Adipocyte (in vitro differentiated cells): ENCODE results near the gene EVA1C.
"Not testable (repeated sequence)": the region's sequence is repeated elsewhere in the genome, so short reads cannot be mapped to it uniquely, and the experiment has no call there.

Experiments used
- DNase-seq: peaks from one replicate; pipeline ENCODE4 v3.0.0-alpha.2; 2015; ENCODE audit warnings: low read depth
- H3K27me3 ChIP-seq: replicated peaks from 2 replicates; pipeline ENCODE4 v1.7.0; 2013; ENCODE audit warnings: mild to moderate bottlenecking, low read length, moderate library complexity; ENCODE audit not compliant: control insufficient read depth, insufficient read depth
- H3K36me3 ChIP-seq: 2 replicates; pipeline ENCODE4 v1.7.0; 2013; ENCODE audit warnings: low read length, mild to moderate bottlenecking, moderate library complexity; ENCODE audit not compliant: control insufficient read depth, insufficient read depth, severe bottlenecking
- H3K4me1 ChIP-seq: 2 replicates; pipeline ENCODE4 v1.7.0; 2013; ENCODE audit warnings: mild to moderate bottlenecking, low read length, moderate library complexity; ENCODE audit not compliant: control insufficient read depth, insufficient read depth
- H3K4me3 ChIP-seq: 2 replicates; pipeline ENCODE4 v1.7.0; 2013; ENCODE audit warnings: mild to moderate bottlenecking, low read length, moderate library complexity
- H3K9ac ChIP-seq: 2 replicates; pipeline ENCODE4 v1.7.0; 2013; ENCODE audit warnings: mild to moderate bottlenecking, low read length, moderate library complexity
- H3K9me3 ChIP-seq: 2 replicates; pipeline ENCODE4 v1.7.0; 2013; ENCODE audit warnings: mild to moderate bottlenecking, low read length, moderate library complexity; ENCODE audit not compliant: control insufficient read depth

The EVA1C gene

GRCh38 chr21:32452191-32452590 lies 39.7 kb downstream of the EVA1C start:
- peaks cover 38% of the 10 kb centered on the region for H3K4me1 ChIP-seq
- not testable (repeated sequence) for H3K9me3 ChIP-seq

GRCh38 chr21:32452641-32453040 lies 40.1 kb downstream of the EVA1C start:
- no peaks in the 10 kb centered on the region for H3K27me3 ChIP-seq
- no peaks in the 10 kb centered on the region for H3K36me3 ChIP-seq
- no peak for DNase-seq
- H3K4me1 ChIP-seq: peaks cover 42% of the 10 kb centered on the region
- no peaks in the 10 kb centered on the region for H3K9me3 ChIP-seq
- H3K9ac ChIP-seq: no peak overlapping the region
- no peak overlapping the region for H3K4me3 ChIP-seq

More at GRCh38 chr21:32452191-32452590, 39.7 kb downstream of the EVA1C start:
- DNase-seq, H3K36me3 ChIP-seq, H3K4me3 ChIP-seq, H3K27me3 ChIP-seq: not testable (repeated sequence)
- H3K9ac ChIP-seq: peak overlapping the region; percentile 69

- Histone ChIP-seq H3K27me3 (no peaks in the 10 kb centered on the region), H3K4me3 (no peak overlapping the region), H3K9ac (no peak overlapping the region), H3K9me3 (no peaks in the 10 kb centered on the region), H3K4me1 (peaks cover 45% of the 10 kb centered on the region), H3K36me3 (peaks cover 6% of the 10 kb centered on the region)
- DNase-seq: no peak
These were observed 43.0 kb downstream of the EVA1C start for GRCh38 chr21:32455548-32455947.

DNA sequence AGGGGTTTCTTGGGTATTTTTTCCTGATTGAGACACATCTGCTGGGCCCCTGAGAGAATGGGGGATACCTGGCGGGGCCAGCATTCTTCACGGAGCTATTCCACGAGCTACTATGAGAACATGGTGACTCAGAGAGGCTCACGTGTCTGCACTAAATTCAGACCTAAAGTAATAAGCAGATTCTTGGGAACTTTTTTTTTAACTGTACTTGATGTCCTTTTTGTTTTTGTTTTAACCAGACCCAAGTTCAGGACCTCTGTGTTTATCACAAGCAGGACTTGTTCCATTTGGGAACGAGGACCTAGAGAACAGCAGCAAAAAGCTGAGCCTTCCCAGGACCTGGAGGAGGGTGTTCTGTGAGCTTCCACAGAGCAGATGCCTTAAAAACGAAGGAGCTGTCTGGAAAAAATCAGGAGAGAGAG lies 44.0 kb downstream of the EVA1C start:
- Histone ChIP-seq H3K9me3 (no peaks in the 10 kb centered on the region), H3K9ac (peak overlapping the region; percentile 65), H3K4me3 (peak overlapping the region; percentile 29), H3K36me3 (peaks cover 13% of the 10 kb centered on the region), H3K27me3 (no peaks in the 10 kb centered on the region), H3K4me1 (peaks cover 35% of the 10 kb centered on the region)
- peak; percentile 60 for DNase-seq

GRCh38 chr21:32457360-32457840 lies 44.9 kb downstream of the EVA1C start:
- no peaks in the 10 kb centered on the region for H3K9me3 ChIP-seq
- no peak overlapping the region for H3K4me3 ChIP-seq
- H3K4me1 ChIP-seq: peaks cover 28% of the 10 kb centered on the region
- peak overlapping the region; percentile 65 for H3K9ac ChIP-seq
- no peaks in the 10 kb centered on the region for H3K27me3 ChIP-seq
- H3K36me3 ChIP-seq: peaks cover 13% of the 10 kb centered on the region
- no peak for DNase-seq

GRCh38 chr21:32457962-32458361 lies 45.5 kb downstream of the EVA1C start:
- H3K27me3 ChIP-seq: no peaks in the 10 kb centered on the region
- peaks cover 28% of the 10 kb centered on the region for H3K4me1 ChIP-seq
- no peak overlapping the region for H3K4me3 ChIP-seq
- H3K9me3 ChIP-seq: no peaks in the 10 kb centered on the region
- peak overlapping the region; percentile 65 for H3K9ac ChIP-seq
- DNase-seq: no peak
- H3K36me3 ChIP-seq: peaks cover 13% of the 10 kb centered on the region

DNA sequence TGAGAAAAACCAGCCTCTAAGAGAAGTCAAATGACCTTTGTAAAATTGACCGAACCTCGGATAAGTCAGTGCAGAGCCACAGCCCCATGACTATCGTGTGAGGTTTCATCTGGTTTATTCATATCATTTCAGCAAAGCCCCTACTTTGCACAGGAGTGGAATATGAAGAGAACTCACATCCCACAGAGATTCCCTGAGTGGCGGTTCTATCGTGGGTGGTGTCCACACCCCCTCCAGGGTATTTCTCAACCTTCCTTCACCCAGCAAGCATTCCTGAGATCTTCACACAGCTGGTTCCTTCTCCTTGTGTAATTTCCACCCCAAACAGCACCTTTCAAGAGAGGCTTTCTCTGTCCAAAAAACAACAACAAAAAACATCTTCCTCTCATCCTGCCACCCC lies 47.5 kb downstream of the EVA1C start:
- H3K36me3 ChIP-seq: peaks cover 13% of the 10 kb centered on the region
- no peaks in the 10 kb centered on the region for H3K9me3 ChIP-seq
- DNase-seq: no peak
- no peak overlapping the region for H3K9ac ChIP-seq
- H3K4me1 ChIP-seq: peaks cover 39% of the 10 kb centered on the region
- no peaks in the 10 kb centered on the region for H3K27me3 ChIP-seq
- no peak overlapping the region for H3K4me3 ChIP-seq

GRCh38 chr21:32461503-32461902 lies 49.0 kb downstream of the EVA1C start:
- Histone ChIP-seq H3K9me3 (no peaks in the 10 kb centered on the region), H3K4me1 (peaks cover 34% of the 10 kb centered on the region)

DNA sequence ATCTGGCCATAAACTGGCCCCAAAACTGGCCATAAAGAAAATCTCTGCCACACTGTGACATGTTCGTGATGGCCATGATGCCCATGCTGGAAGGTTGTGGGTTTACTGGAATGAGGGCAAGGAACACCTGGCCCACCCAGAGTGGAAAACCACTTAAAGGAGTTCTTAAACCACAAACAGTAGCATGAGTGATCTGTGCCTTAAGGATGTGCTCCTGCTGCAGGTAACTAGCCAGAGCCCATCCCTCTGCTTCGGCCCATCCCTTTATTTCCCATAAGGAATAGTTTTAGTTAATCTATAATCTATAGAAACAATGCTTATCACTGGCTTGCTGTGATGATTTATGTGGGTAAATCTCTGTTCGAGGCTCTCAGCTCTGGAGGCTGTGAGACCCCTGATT lies 50.1 kb downstream of the EVA1C start:
- H3K27me3 ChIP-seq, H3K9ac ChIP-seq, DNase-seq, H3K4me3 ChIP-seq, H3K9me3 ChIP-seq: not testable (repeated sequence)
- Histone ChIP-seq H3K36me3 (peaks cover 13% of the 10 kb centered on the region), H3K4me1 (peaks cover 23% of the 10 kb centered on the region)

More at GRCh38 chr21:32461503-32461902, 49.0 kb downstream of the EVA1C start:
- Histone ChIP-seq H3K4me3 (no peak overlapping the region), H3K9ac (no peak overlapping the region), H3K36me3 (peaks cover 13% of the 10 kb centered on the region), H3K27me3 (no peaks in the 10 kb centered on the region)
- DNase-seq: no peak

- Histone ChIP-seq H3K27me3 (no peaks in the 10 kb centered on the region), H3K9ac (no peak overlapping the region), H3K9me3 (no peaks in the 10 kb centered on the region), H3K4me3 (no peak overlapping the region), H3K4me1 (peaks cover 17% of the 10 kb centered on the region), H3K36me3 (peaks cover 14% of the 10 kb centered on the region)
- no peak for DNase-seq
These were observed 50.9 kb downstream of the EVA1C start for GRCh38 chr21:32463367-32463766.

DNA sequence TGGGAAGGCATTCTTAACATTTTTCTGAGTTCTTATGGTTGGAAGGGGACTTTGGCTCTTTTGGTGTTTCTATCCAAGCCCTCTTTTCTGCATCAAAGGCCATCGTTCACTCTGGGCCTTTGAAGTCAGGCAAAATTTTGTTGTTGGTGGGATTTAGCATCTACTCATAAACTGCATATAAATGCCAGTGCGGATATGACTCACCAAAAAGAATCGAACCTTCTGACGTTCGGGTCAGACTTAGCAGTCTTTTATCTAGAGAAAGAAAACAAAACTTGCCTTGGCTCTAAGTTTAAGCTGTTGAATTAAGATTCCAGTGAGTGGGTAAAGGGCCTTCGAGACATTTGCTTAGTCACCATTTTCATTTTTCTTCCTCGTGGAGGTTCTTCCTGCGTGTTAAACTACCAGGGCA lies 51.4 kb downstream of the EVA1C start:
- Histone ChIP-seq H3K4me1 (peaks cover 17% of the 10 kb centered on the region), H3K36me3 (peaks cover 18% of the 10 kb centered on the region), H3K9ac (no peak overlapping the region), H3K27me3 (no peaks in the 10 kb centered on the region), H3K4me3 (no peak overlapping the region), H3K9me3 (no peaks in the 10 kb centered on the region)
- peak; percentile 82 for DNase-seq

- Histone ChIP-seq H3K36me3 (peaks cover 17% of the 10 kb centered on the region), H3K9ac (no peak overlapping the region), H3K4me3 (no peak overlapping the region), H3K9me3 (no peaks in the 10 kb centered on the region), H3K4me1 (peaks cover 11% of the 10 kb centered on the region), H3K27me3 (no peaks in the 10 kb centered on the region)
- DNase-seq: no peak
These were observed 54.8 kb downstream of the EVA1C start for GRCh38 chr21:32467291-32467690.
